GM21576 (cell line): ENCODE results near the gene RNU5D-1.
"Not testable (repeated sequence)": the region's sequence is repeated elsewhere in the genome, so short reads cannot be mapped to it uniquely, and the experiment has no call there.

Experiments used
- ATAC-seq: cut with Tn5 transposase; IDR thresholded peaks from one replicate; pipeline ENCODE4 v1.9.1; 2021; ENCODE audit warnings: mild to moderate bottlenecking, moderate library complexity; ENCODE audit not compliant: unreplicated experiment

Gene RNU5D-1

DNA sequence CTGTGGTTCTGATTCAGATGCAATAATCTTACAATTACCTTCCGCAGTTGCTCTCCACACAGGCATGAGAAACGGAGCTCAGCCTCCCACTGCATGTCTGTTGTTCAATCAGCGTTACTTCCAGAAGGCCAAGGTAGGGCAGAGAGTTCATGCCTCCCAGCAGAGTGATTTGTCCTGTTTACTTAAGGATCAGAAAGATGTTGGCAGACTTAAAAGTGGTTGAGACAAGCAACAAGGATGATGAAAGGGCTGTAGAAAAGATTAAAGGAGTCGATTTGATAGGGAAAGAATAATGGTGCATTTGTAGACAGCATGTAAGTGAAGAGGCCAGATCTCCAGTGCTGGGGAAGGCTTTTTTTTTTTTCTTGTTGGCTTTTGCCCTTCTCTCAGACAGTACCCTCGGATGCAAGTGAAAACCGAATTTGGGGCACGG lies 29.8 kb downstream of the RNU5D-1 start:
- ATAC-seq: no peak

DNA sequence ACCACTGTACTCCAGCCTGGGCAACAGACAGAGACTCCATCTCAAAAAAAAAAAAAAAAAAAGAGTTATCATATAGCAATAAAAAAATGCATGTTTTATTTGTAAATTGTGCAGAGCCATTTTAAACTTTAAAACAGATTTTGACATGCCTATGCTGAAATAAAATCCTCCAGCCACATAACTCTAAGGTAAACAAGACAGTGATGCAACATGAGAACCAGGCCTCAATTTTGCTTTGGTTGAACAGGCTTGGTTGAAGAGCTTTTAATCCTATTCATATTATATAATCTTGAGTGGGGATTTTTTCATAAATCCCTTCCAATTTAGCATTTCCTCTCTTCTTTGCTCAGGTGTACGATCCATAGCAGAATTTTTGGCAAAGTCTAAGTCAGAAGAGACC lies 30.4 kb downstream of the RNU5D-1 start:
- no peak for ATAC-seq

DNA sequence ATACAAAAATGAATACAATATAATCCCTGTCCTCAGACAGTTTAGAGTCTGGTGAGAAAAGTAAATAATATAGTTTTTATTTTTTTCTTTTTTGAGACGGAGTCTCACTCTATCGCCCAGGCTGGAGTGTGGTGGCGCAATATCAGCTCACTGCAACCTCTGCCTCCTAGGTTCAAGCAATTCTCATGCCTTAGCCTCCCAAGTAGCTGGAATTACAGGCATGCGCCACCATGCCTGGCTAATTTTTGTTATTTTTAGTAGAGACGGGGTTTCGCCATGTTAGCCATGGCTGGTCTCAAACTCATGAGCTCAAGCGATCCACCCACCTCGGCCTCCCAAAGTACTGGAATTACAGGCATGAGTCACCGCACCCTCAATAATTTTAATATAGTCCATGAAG lies 31.6 kb downstream of the RNU5D-1 start:
- ATAC-seq: not testable (repeated sequence)

DNA sequence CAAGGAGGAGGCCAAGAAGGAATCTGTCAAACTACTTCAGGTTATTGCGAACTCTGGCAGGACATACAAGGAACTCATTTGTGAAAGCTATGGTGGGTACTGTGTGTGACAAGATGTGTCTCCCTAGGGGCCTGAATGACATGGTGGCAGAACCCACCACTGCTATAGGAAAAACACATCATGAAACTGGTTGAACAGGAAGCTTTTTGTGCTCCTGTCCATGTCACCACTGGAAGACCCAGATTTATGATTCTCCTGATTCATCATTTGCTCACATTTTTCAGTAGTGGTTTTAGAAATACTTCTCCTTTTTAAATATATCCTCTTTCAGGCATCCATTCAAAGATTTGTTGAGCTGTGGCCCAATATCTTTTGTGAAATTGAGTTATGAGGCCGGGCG lies 32.8 kb downstream of the RNU5D-1 start:
- no peak for ATAC-seq

DNA sequence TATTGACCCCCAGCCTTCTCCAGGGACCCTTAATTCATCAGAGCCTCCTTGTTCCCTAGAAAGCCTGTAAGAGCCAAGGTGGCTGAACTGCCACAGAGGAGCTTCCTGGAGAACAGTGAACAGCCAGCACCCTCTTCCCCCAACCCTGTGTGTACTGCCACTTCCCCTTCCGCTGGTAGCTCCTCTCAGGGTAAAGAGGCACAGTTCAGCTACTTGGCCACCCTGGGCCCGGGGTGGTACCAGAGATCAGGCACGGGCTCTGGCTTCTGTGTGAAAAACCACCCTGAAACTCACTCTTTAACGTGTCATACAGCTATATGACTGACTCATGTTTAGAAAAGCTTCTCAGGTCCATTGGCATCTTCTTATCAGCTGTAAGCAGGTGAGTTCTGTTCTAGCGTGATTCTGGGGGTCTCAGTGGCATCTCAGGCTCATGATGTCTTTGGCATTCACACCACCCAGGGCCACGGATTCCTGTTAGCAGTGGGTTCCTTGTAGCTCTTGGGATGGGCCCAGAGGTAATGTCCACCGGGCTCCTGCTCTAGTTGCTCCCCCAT lies 34.1 kb downstream of the RNU5D-1 start:
- ATAC-seq: no peak

DNA sequence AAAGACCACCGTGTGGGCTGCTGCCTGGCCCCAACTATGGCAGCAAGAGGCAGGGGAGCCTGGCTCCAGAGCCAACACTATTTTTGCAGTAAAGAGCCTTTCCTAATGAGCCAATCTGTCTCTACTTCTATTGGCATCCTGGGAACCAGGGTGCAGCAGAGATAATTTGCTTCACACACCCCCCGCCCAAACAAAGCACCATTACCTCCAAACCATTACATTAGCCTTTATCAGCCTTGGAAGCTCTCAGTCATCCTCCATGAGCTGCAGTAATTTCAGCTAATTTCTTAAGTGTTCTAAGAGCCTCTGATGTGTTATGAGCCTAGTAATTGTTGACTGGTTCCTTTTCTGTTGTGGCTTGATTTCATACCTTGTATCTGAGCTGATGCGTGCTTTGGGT lies 34.9 kb downstream of the RNU5D-1 start:
- no peak for ATAC-seq

DNA sequence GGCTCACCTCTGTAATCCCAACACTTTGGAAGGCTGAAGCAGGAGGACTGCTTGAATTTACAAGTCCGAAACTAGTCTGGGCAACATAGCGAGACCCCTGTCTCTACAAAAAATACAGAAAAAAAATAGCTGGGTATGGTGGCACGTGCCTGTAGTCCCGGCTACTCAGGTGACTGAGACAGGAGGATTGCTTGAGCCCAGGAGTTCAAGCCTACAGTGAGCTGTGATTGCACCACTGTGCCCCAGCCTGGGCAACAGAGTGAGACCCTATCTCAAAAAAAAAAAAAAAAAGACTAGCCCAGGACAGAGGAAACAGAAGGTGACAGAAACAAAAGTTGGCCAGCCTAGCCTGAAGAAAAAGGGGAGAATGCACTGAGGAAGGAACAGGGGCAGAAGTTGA lies 35.3 kb downstream of the RNU5D-1 start:
- no peak for ATAC-seq

DNA sequence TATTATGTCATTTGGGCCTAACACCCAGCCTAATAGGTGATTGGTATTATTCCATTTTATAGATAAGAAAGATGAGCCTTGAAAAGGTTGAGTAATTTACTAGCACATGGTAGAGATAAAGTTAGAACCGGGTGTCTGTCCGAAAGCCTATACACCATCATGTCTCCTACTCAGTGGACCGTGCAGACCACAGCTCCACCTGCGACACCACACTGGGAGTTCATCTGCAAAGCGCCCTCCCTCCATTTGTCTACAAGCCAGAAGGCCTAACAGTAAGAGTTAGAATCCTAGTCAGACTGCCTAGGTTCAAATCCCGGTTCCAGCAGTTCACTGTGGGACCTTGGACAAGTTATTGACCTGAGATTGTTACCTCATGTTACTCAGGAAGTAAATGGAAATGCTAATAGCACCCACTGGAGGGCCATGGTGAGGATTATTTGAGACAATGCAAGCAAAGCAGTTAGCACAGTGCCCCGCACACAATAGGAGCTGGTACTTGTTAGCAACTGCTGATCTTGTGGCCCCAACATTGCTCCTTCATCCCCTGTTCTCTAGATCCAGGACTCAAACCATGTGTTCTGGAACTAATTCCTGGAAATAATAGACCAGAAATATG lies 36.0 kb downstream of the RNU5D-1 start:
- peak; percentile 73 for ATAC-seq

DNA sequence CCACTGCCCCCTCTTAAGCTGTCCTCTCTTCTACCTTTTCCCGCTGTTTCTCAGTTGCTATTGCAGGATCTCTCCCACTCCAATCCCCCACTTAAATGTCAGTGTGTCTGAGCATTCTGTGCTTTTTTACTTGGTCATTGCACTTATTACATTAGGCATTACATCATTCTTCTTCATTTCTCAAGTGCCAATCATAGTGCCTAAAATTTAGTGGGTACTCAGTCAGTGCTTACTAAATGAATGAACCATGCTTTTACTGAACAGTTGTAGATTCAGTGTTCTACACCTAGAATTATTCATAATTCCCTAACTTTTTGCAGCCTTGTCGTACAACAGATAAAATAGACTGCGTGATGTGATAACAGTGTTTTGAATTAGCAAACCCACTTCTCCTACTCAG lies 37.1 kb downstream of the RNU5D-1 start:
- no peak for ATAC-seq

DNA sequence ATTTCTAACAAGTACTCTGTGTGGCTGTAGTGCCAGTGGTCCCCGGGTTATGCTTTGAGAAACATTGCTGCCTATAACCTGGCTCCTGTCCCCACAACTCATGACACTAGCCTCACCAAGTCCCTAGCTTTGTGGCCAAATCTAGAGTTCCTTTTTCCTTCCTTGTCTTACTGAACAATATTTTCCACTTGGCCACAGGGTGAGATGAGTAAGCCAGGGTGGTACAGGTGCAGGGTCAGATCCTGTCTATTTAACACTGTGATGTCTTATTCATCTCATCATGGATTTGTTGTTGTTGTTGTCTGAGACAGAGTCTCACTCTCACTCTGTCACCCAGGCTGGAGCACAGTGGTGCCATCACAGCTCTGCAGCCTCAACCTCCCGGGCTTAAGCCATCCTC lies 37.8 kb downstream of the RNU5D-1 start:
- no peak for ATAC-seq

DNA sequence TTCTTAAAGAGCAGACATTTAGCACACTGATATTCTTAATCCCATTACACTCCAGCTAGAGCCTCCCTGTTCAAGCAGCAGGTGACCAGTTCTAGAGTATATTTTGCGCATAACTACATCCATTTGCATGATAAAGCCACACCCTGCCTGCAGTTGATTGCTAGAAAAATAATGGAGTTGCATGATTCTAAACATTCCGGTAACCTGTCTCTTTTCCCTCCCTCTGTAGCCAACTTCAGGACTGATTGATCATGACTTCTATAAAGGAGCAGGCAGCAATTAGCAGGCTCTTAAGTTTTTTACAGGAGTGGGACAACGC lies 41.6 kb downstream of the RNU5D-1 start:
- no peak for ATAC-seq

DNA sequence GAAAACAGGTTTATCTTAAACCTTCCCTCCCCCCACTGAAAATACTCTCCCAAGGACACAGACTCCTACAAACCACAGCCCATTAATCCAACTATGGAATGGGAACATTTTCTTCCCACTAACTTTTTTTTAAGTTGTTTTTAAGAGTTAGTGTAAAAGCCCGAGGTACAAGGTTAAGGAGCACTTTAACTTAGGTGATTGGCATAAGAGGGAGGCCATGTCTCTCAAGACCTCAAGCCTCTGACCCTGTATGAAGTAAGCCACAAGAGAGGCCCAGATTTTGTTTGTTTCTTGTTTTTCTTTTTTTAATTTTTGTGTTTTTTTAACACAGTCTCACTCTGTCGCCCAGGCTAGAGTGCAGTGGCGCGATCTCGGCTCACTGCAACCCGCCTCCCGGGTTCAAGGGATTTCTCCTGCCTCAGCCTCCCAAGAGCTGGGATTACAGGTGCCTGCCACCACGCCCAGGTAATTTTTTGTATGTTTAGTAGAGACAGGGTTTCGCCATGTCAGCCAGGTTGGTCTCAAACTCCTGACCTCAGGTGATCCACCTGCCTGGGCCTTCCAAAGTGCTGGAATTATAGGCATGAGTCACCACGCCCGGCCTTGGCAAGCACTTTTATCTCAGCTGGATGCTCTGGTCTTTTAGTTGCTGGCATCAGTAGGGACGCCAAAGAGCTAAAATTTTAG lies 42.1 kb downstream of the RNU5D-1 start:
- ATAC-seq: no peak

DNA sequence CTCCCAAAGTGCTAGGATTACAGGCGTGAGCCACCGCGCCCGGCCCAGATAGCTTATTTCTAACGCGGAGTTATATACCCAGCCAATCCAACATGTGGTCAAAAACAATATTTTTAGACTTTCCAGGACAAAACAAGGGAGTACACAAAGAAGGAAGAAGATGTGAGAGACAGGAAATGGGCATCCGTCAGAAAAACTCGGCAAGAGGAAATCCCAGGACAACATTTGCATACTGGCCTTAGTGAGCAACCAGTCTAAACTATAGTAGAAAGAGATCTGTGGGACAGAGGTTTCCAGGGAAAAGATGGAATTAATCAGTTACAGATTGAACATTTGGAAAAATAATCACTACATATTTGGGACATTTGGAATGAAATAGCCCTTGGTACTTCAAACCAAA lies 45.1 kb downstream of the RNU5D-1 start:
- ATAC-seq: no peak

DNA sequence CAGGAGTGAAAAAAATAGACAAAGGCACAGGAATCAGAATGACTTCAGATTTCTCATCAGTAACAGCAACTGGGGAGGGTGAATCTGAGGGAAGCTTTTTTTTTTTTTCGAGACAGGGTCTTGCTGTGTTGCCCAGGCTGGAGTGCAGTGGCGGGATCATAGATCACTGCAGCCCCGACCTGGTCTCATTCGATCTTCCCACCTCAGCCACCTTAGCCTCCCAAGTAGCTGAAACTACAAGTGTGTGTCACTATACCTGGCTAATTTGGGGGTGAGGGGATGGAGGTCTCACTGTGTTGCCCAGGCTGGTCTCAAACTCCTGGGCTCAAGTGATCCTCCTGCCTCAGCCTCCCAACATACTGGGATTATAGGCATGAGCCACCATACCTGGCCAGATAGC lies 45.8 kb downstream of the RNU5D-1 start:
- no peak for ATAC-seq

DNA sequence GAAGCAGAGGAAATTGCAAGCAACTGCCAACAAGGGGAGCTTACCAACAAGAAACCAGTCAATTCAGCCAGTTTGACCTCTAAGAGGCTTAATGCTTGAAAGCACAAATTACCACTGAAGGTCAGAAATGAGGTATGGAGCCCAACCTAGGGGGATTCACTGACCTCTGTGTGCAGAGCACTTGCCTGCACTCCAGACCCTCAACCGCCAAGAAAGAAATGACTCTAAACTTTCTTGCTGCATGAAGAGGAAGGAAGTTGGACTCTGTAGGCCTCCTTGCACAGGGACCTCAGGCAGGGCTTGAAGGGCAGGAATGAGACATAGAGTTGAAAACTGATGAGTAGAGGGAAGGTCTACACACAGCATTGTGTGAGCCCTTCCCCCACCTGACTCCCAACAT lies 46.4 kb downstream of the RNU5D-1 start:
- no peak for ATAC-seq

DNA sequence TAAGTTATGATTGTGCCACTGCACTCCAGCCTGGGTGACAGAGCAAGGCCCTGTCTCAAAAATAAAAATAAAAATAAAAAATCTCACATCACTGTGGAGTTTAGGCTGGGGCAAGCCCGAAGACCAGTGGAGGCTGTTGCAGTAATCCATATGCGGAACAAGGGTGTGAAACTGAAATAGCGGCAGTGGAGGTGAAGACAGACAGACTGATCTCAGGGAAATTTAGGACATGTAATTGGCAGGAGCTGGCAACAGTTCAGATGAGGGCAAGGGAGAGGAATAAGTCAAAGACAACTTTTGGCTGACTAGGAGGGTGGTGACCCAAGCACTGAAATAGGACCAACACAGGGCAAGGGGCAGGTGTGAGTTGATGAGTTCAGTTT lies 48.1 kb downstream of the RNU5D-1 start:
- ATAC-seq: no peak

DNA sequence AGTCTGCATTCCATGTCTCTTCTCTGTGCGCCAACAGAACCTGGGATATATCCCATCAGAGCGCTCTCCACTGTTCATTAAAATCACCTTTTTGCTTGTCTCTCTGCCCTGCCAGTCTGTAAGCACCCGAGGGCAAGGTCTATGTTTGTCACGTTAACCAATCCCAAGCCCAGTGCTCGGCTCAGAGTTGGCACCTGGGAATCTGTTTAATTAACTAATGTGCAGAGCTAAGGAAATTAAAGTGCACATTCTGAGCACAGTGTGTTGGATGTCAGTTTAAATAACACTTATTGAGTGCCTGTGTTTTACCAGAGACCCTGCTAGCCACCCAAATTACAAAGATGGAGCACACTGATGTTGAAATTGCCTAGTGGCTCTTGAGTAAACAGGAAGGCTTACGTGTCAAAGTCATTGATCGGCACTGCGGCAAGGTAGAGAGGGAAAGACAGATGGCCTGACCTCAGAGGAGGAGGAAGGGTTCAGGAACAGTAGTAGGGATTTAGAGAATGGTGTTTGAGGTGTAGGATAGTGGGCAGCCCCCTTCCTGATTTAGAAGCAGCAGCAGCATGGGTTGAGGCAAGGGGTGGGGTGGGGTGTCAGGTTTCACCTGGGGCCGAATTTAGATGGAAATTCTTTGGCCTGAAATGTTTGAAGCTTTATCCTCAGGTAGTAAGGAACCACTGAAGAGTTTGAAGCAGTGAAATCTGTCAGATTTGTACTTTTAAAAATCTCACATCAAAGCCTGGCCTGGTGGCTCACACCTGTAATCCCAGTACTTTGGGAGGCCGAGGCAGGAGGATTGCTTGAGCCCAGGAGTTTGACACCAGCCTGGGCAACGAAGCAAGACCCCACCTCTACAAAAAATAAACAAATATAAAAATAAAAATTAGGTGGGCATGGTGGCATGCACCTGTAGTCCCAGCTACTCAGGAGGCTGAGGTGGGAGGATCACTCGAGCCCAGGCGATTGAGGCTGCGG lies 48.8 kb downstream of the RNU5D-1 start:
- no peak for ATAC-seq
